Gastrocnemius medialis (tissue), 4 donors: Measurements from ENCODE around the gene GPC6. TPM values are rescaled to one million over a fixed set of nuclear protein-coding genes. Genes with fewer than 3 reads are reported as not detected.

Experiments
- ATAC-seq, 2 donors: fragments of 150-250 bp; one replicate each; pipeline ENCODE4 v1.9.1; 2016
- DNase-seq, 2 donors: peaks; one replicate each; pipeline ENCODE4 v3.0.0-alpha.2; 2019
- H3K27ac ChIP-seq, 4 donors: fragments of 200-600 bp; sonication (generic); 1 replicate in 1 of 4; 2 replicates in 3 of 4; pipeline ENCODE4 v1.5.1; 2016 to 2018; ENCODE audit warnings: mild to moderate bottlenecking in 2 of 4, moderate library complexity in 1 of 4
- H3K27me3 ChIP-seq, 3 donors: fragments of 200-600 bp; sonication (generic) in 2 of 3; 1 replicate in 1 of 3; 2 replicates in 2 of 3; pipeline versions ENCODE4 v1.5.1 to v1.6.0; 2016 to 2019; ENCODE audit warnings: mild to moderate bottlenecking in 1 of 3, moderate library complexity in 1 of 3
- H3K36me3 ChIP-seq, 2 donors: fragments of 200-600 bp; sonication (generic) in 1 of 2; one replicate each; pipeline ENCODE4 v1.5.1; 2017 to 2018
- H3K4me1 ChIP-seq, 2 donors: fragments of 200-600 bp; sonication (generic) in 1 of 2; one replicate each; pipeline ENCODE4 v1.5.1; 2016 to 2017; ENCODE audit warnings: mild to moderate bottlenecking in 2 of 2
- H3K4me3 ChIP-seq, 4 donors: fragments of 200-600 bp; sonication (generic) in 3 of 4; 1 replicate in 1 of 4; 2 replicates in 3 of 4; pipeline ENCODE4 v1.5.1; 2016 to 2019; ENCODE audit warnings: mild to moderate bottlenecking in 2 of 4
- H3K9me3 ChIP-seq, 3 donors: fragments of 200-600 bp; sonication (generic) in 2 of 3; 1 replicate in 1 of 3; 2 replicates in 2 of 3; pipeline ENCODE4 v1.5.1; 2016 to 2019
- POLR2A ChIP-seq, 2 donors: fragments of 450-650 bp; IDR thresholded peaks; one replicate each; pipeline ENCODE4 v1.6.1; 2017; ENCODE audit warnings: antibody characterized with exemption in 2 of 2, mild to moderate bottlenecking in 2 of 2, moderate library complexity in 2 of 2
- in situ Hi-C, 4 donors: fragments of 200-750 bp; cut with MboI; loops; one replicate each; pipeline versions ENCODE4 v1.15.0 to v1.8.0; 2017; ENCODE audit warnings: low sequenced_read_pairs in 4 of 4
- intact Hi-C: fragments of 100-400 bp; cut with DNase I; formaldehyde crosslinking; loops from one replicate; pipeline ENCODE4 v1.15.1; 2023; ENCODE audit warnings: low total_unique reads
- total RNA-seq, 4 donors: library from RNA; depleted of rRNA; stranded (reverse); fragments of >200 nt; gene quantifications; one replicate each; pipeline versions ENCODE4 v1.1.0 to v1.2.3, GENCODE V29; 2016
- TF ChIP-seq, protein P1 (sequence below), 5 experiments: fragments of 450-650 bp in 3 of 5; fragments of 200-600 bp in 2 of 5; sonication (generic) in 2 of 5; IDR thresholded peaks in 4 of 5; conservative IDR thresholded peaks in 1 of 5; 1 replicate in 4 of 5; 2 replicates in 1 of 5; pipeline ENCODE4 v1.5.1; 2016 to 2019; ENCODE audit warnings: antibody characterized with exemption in 5 of 5, mild to moderate bottlenecking in 3 of 5, moderate library complexity in 3 of 5

Gene GPC6
- total RNA-seq, 4 donors from 2014 or later, result 0.47 to 0.88 (median 0.59) TPM

DNA sequence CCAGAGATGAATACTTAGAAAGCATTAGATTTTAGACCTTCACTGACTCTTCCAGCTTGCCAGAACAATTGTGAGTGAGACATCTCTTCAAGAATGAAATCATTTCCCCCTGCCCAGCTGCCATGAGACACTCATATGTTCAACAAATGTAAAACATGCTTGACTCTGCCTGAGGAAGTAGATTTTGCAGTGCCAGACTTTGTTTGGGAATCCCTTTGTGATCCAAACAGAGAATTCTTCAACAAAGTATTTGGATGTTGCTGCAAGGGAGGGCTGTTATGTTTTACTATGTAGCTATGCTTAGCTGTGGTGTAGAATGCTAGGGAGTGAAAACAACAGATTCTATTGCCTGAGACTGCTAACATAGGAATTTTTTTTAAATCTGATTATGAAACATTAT lies 836.5 kb downstream of the GPC6 start:
- Histone ChIP-seq H3K27ac (no peak overlapping the region), H3K36me3 (no peaks in the 10 kb centered on the region), H3K4me1 (no peaks in the 10 kb centered on the region), H3K27me3 (no peaks in the 10 kb centered on the region), H3K9me3 (no peaks in the 10 kb centered on the region), H3K4me3 (no peak overlapping the region)
- in situ Hi-C loops (no loop called here), intact Hi-C loops (no loop called here)
- ATAC-seq (no peak), DNase-seq (no peak)
- no peak for TF ChIP-seq POLR2A (IDR thresholded peaks at IDR 0.05)
- TF ChIP-seq, protein P1, sequence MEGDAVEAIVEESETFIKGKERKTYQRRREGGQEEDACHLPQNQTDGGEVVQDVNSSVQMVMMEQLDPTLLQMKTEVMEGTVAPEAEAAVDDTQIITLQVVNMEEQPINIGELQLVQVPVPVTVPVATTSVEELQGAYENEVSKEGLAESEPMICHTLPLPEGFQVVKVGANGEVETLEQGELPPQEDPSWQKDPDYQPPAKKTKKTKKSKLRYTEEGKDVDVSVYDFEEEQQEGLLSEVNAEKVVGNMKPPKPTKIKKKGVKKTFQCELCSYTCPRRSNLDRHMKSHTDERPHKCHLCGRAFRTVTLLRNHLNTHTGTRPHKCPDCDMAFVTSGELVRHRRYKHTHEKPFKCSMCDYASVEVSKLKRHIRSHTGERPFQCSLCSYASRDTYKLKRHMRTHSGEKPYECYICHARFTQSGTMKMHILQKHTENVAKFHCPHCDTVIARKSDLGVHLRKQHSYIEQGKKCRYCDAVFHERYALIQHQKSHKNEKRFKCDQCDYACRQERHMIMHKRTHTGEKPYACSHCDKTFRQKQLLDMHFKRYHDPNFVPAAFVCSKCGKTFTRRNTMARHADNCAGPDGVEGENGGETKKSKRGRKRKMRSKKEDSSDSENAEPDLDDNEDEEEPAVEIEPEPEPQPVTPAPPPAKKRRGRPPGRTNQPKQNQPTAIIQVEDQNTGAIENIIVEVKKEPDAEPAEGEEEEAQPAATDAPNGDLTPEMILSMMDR (IDR thresholded peaks at IDR 0.05 in 4 of 5, conservative IDR thresholded peaks at IDR 0.05 in 1 of 5), result no peak

DNA sequence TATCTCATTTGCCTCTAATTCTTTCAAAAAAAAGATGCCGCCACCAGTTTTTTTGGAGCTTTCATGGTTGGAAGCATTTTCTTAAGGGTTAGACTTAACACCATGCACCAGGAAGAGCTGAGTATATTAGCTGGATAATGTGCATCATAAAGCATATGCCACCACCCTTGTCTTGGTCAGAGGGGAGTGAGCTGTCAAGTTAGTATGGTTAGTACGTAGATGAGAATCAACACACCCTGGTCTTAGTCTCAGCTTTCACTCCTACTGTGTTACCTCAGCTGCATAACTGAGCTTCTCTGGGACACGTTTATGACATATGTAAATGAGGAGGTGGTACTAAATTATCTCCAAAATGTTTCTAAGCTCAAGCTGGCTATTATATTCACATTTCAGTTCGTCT lies 837.2 kb downstream of the GPC6 start:
- ATAC-seq (no peak), DNase-seq (no peak)
- Histone ChIP-seq H3K36me3 (no peaks in the 10 kb centered on the region), H3K4me1 (no peaks in the 10 kb centered on the region), H3K9me3 (no peaks in the 10 kb centered on the region), H3K27me3 (no peaks in the 10 kb centered on the region), H3K27ac (no peak overlapping the region), H3K4me3 (no peak overlapping the region)
- in situ Hi-C loops (no loop called here), intact Hi-C loops (no loop called here)
- TF ChIP-seq POLR2A (IDR thresholded peaks at IDR 0.05), result no peak
- TF ChIP-seq, protein P1 (IDR thresholded peaks at IDR 0.05 in 4 of 5, conservative IDR thresholded peaks at IDR 0.05 in 1 of 5), result no peak

DNA sequence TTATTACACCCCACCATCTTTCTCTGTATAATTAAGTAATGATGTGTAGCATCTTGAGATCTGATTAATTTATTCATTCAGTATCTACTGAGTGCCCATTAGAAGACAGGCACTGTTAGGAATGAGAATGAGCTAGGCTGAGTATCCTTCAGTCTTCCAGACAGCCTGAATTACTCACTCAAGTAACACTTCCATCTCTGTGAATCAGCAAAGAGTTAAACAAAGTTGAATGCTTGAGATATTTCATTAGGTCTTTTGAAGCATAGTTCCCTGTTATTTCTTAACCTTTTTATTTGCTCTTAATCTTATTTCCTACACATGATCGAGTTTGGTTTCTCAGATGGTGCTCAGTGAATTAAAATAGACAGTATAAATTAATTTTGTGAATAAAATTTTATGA lies 839.1 kb downstream of the GPC6 start:
- H3K4me3 ChIP-seq, result no peak overlapping the region
- in situ Hi-C loops, result no loop called here
- ATAC-seq, result no peak
- no peaks in the 10 kb centered on the region for H3K4me1 ChIP-seq
- intact Hi-C loops, result no loop called here
- no peak for DNase-seq
- no peaks in the 10 kb centered on the region for H3K36me3 ChIP-seq
- no peaks in the 10 kb centered on the region for H3K9me3 ChIP-seq
- no peak overlapping the region for H3K27ac ChIP-seq
- TF ChIP-seq, protein P1 (IDR thresholded peaks at IDR 0.05 in 4 of 5, conservative IDR thresholded peaks at IDR 0.05 in 1 of 5), result no peak
- TF ChIP-seq POLR2A (IDR thresholded peaks at IDR 0.05), result no peak
- no peaks in the 10 kb centered on the region for H3K27me3 ChIP-seq

DNA sequence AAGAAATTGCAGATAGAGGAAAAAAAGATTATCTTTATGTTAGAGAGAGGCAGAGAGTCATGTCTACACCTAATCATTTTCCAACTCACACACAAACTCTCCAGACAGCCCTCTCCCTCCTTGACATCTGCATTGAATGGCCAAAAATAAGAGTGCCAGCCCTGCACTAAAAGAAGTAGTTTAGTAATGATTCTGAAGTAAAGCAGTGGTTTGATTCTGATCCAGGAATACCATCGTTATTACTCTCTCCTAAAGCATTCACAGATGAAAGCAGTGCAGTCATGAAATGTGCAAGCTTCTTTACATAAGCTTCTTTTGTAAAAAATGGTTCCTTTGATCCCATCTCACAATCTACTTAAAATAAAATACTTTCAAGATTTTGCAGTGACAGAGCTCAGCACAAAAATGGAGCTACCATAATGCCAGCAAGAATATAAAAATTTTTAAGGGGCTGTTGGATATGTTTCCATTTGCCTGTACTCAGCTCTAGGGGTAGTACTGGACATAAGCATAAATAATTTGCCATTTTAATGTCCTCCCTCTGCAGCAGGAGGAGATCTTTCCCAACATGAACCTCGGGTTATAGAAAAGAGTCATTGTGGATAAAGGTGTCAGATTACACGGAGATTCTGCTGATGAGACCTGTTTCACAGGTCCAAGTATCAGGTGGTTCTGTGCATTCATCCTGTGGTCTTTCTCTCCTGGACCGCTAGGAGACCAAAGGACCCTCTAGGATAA lies 846.6 kb downstream of the GPC6 start:
- ATAC-seq, result no peak
- DNase-seq, result no peak
- Histone ChIP-seq H3K4me1 (no peaks in the 10 kb centered on the region), H3K4me3 (no peak overlapping the region), H3K27me3 (no peaks in the 10 kb centered on the region), H3K9me3 (no peaks in the 10 kb centered on the region), H3K27ac (no peak overlapping the region), H3K36me3 (no peaks in the 10 kb centered on the region)
- intact Hi-C loops (no loop called here), in situ Hi-C loops (no loop called here)
- TF ChIP-seq, protein P1 (IDR thresholded peaks at IDR 0.05 in 4 of 5, conservative IDR thresholded peaks at IDR 0.05 in 1 of 5), result no peak
- TF ChIP-seq POLR2A (IDR thresholded peaks at IDR 0.05), result no peak

DNA sequence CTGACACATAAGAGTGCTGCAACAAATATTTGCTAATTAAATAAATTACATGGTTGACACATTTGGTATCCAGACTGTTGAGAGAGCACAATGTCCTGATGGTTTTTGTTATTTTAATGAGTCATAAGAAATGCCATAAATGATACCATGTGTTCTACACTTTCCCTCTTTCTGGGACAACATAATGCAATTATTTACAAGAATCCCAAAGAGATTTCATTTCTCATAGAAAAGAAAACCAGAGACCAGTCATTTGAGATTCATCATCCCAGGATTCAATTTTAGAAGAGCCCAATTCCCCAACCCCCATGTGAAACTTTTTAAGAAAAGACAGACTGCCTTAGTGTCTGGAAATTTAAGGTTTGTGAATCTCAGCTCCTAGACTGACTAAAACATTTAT lies 853.3 kb downstream of the GPC6 start:
- H3K4me1 ChIP-seq, result no peaks in the 10 kb centered on the region
- ATAC-seq (no peak), DNase-seq (no peak)
- in situ Hi-C loops, result no loop called here
- H3K9me3 ChIP-seq, result no peaks in the 10 kb centered on the region
- no peaks in the 10 kb centered on the region for H3K36me3 ChIP-seq
- intact Hi-C loops, result no loop called here
- H3K4me3 ChIP-seq, result no peak overlapping the region
- no peak for TF ChIP-seq POLR2A (IDR thresholded peaks at IDR 0.05)
- TF ChIP-seq, protein P1 (IDR thresholded peaks at IDR 0.05 in 4 of 5, conservative IDR thresholded peaks at IDR 0.05 in 1 of 5), result no peak
- H3K27ac ChIP-seq, result no peak overlapping the region
- no peaks in the 10 kb centered on the region for H3K27me3 ChIP-seq
